ENCODE results near the gene ETV6.
"Not testable (repeated sequence)": the region's sequence is repeated elsewhere in the genome, so short reads cannot be mapped to it uniquely, and the experiment has no call there.

The ETV6 gene

GRCh38 chr12:11667171-11667570 is 17.7 kb downstream of the ETV6 start:
- DNase-seq (ENCODE audit: low read depth in 2 of 2): no peak

GRCh38 chr12:11668611-11669010 is 19.1 kb downstream of the ETV6 start:
- no peak for DNase-seq (ENCODE audit: low read depth in 2 of 2)

- no peak for DNase-seq (ENCODE audit: low read depth in 2 of 2)
Measured at GRCh38 chr12:11669348-11669747, 19.9 kb downstream of the ETV6 start.

GRCh38 chr12:11672256-11673191 is 23.1 kb downstream of the ETV6 start:
- DNase-seq (ENCODE audit: low read depth in 2 of 2): no peak

GRCh38 chr12:11673666-11674461 is 24.4 kb downstream of the ETV6 start:
- no peak for DNase-seq (ENCODE audit: low read depth in 2 of 2)

GRCh38 chr12:11674894-11675390 is 25.5 kb downstream of the ETV6 start:
- no peak for DNase-seq (ENCODE audit: low read depth in 2 of 2)

GRCh38 chr12:11676052-11676451 is 26.6 kb downstream of the ETV6 start:
- no peak for DNase-seq (ENCODE audit: low read depth in 2 of 2)

- DNase-seq (ENCODE audit: low read depth in 2 of 2): no peak
Measured at GRCh38 chr12:11677093-11677492, 27.6 kb downstream of the ETV6 start.

GRCh38 chr12:11677752-11678151 is 28.3 kb downstream of the ETV6 start:
- DNase-seq (ENCODE audit: low read depth in 2 of 2): no peak

- no peak for DNase-seq (ENCODE audit: low read depth in 2 of 2)
Measured at GRCh38 chr12:11678781-11679180, 29.3 kb downstream of the ETV6 start.

GRCh38 chr12:11681207-11681606 is 31.7 kb downstream of the ETV6 start:
- DNase-seq (ENCODE audit: low read depth in 2 of 2): no peak

GRCh38 chr12:11681695-11682094 is 32.2 kb downstream of the ETV6 start:
- DNase-seq (ENCODE audit: low read depth in 2 of 2): not testable (repeated sequence)

- DNase-seq (ENCODE audit: low read depth in 2 of 2): no peak
Measured at GRCh38 chr12:11684393-11684792, 34.9 kb downstream of the ETV6 start.

- no peak for DNase-seq (ENCODE audit: low read depth in 2 of 2)
Measured at GRCh38 chr12:11684811-11685210, 35.3 kb downstream of the ETV6 start.

- no peak for DNase-seq (ENCODE audit: low read depth in 2 of 2)
Measured at GRCh38 chr12:11685316-11685715, 35.8 kb downstream of the ETV6 start.

- DNase-seq (ENCODE audit: low read depth in 2 of 2): no peak
Measured at GRCh38 chr12:11685716-11686115, 36.2 kb downstream of the ETV6 start.

- DNase-seq (ENCODE audit: low read depth in 2 of 2): no peak
Measured at GRCh38 chr12:11686120-11686519, 36.6 kb downstream of the ETV6 start.

- DNase-seq (ENCODE audit: low read depth in 2 of 2): no peak
Measured at GRCh38 chr12:11687528-11687927, 38.1 kb downstream of the ETV6 start.

- DNase-seq (ENCODE audit: low read depth in 2 of 2): no peak
Measured at GRCh38 chr12:11688379-11688778, 38.9 kb downstream of the ETV6 start.

- DNase-seq (ENCODE audit: low read depth in 2 of 2): no peak
Measured at GRCh38 chr12:11688831-11689230, 39.4 kb downstream of the ETV6 start.

- DNase-seq (ENCODE audit: low read depth in 2 of 2): no peak
Measured at GRCh38 chr12:11689591-11690186, 40.2 kb downstream of the ETV6 start.

GRCh38 chr12:11693067-11693466 is 43.6 kb downstream of the ETV6 start:
- no peak for DNase-seq (ENCODE audit: low read depth in 2 of 2)

Data from stimulated activated CD8-positive, alpha-beta memory T cell treated with anti-CD3 and anti-CD28 coated beads, Interleukin-2, amount 100 ng/mL, for 1 hour (primary cell).